Measurements from ENCODE around the gene PARVA. TPM values are rescaled to one million over a fixed set of nuclear protein-coding genes. Genes with fewer than 3 reads are reported as not detected.

Gene PARVA
- total RNA-seq, 1 donor from 2014 or later: 106 TPM

- no peaks in the 10 kb centered on the region for H3K79me2 ChIP-seq (ENCODE audit: insufficient read depth, low read length)
- no peak for FAIRE-seq
- peaks cover 10% of the 10 kb centered on the region for H3K4me1 ChIP-seq (ENCODE audit: insufficient read depth, low read length)
- Mint-ChIP-seq H3K4me1 (ENCODE audit: low read depth, unreplicated experiment) (peaks cover 25% of the 10 kb centered on the region), H3K9me3 (ENCODE audit: unreplicated experiment) (no peaks in the 10 kb centered on the region), H3K36me3 (ENCODE audit: low read depth, unreplicated experiment) (peaks cover 26% of the 10 kb centered on the region), H3K27me3 (ENCODE audit: low read depth, unreplicated experiment) (no peaks in the 10 kb centered on the region), H3K27ac (ENCODE audit: unreplicated experiment) (no peak overlapping the region), H3K4me3 (ENCODE audit: unreplicated experiment) (no peak overlapping the region)
- peaks cover 21% of the 10 kb centered on the region for H3K36me3 ChIP-seq (ENCODE audit: insufficient read depth, low read length)
- H4K20me1 ChIP-seq (ENCODE audit: insufficient read depth, low read length): peaks cover 9% of the 10 kb centered on the region
- no peak overlapping the region for H3K4me3 ChIP-seq (ENCODE audit: insufficient read depth, low read depth, low read length)
- no peak overlapping the region for H3K27ac ChIP-seq (ENCODE audit: low read depth, low read length)
- H3K9me3 ChIP-seq (ENCODE audit: insufficient read depth, low read depth, low read length): no peaks in the 10 kb centered on the region
- TF ChIP-seq EZH2 (IDR thresholded peaks at IDR 0.05; ENCODE audit: insufficient read depth, low read length) (no peak), CTCF (IDR thresholded peaks at IDR 0.05; ENCODE audit: insufficient read depth, low read depth, low read length) (no peak)
- no peak overlapping the region for H3K9ac ChIP-seq (ENCODE audit: low read length)
- no peak for DNase-seq (ENCODE audit: low read depth)
- no peak overlapping the region for H3K4me2 ChIP-seq (ENCODE audit: low read length)
- no peaks in the 10 kb centered on the region for H3K27me3 ChIP-seq (ENCODE audit: insufficient read depth, low read length)
- H2AFZ ChIP-seq (ENCODE audit: low read depth, low read length): no peak overlapping the region
Observed at GRCh38 chr11:12528487-12528886, 151.1 kb downstream of the PARVA start.

GRCh38 chr11:12529041-12529440 lies 151.7 kb downstream of the PARVA start:
- Histone ChIP-seq H3K36me3 (ENCODE audit: insufficient read depth, low read length) (peaks cover 18% of the 10 kb centered on the region), H3K4me2 (ENCODE audit: low read length) (no peak overlapping the region), H3K4me3 (ENCODE audit: insufficient read depth, low read depth, low read length) (no peak overlapping the region), H3K79me2 (ENCODE audit: insufficient read depth, low read length) (no peaks in the 10 kb centered on the region), H2AFZ (ENCODE audit: low read depth, low read length) (no peak overlapping the region), H4K20me1 (ENCODE audit: insufficient read depth, low read length) (peaks cover 9% of the 10 kb centered on the region), H3K9me3 (ENCODE audit: insufficient read depth, low read depth, low read length) (no peaks in the 10 kb centered on the region), H3K27ac (ENCODE audit: low read depth, low read length) (no peak overlapping the region), H3K27me3 (ENCODE audit: insufficient read depth, low read length) (no peaks in the 10 kb centered on the region), H3K4me1 (ENCODE audit: insufficient read depth, low read length) (peaks cover 10% of the 10 kb centered on the region), H3K9ac (ENCODE audit: low read length) (no peak overlapping the region)
- peaks cover 26% of the 10 kb centered on the region for H3K36me3 Mint-ChIP-seq (ENCODE audit: low read depth, unreplicated experiment)
- DNase-seq (ENCODE audit: low read depth) (peak; percentile 85), FAIRE-seq (no peak)
- no peak for TF ChIP-seq EZH2 (IDR thresholded peaks at IDR 0.05; ENCODE audit: insufficient read depth, low read length)
- no peak for TF ChIP-seq CTCF (IDR thresholded peaks at IDR 0.05; ENCODE audit: insufficient read depth, low read depth, low read length)
- no peaks in the 10 kb centered on the region for H3K27me3 Mint-ChIP-seq (ENCODE audit: low read depth, unreplicated experiment)
- H3K9me3 Mint-ChIP-seq (ENCODE audit: unreplicated experiment): no peaks in the 10 kb centered on the region
- H3K4me1 Mint-ChIP-seq (ENCODE audit: low read depth, unreplicated experiment): peaks cover 25% of the 10 kb centered on the region
- H3K27ac Mint-ChIP-seq (ENCODE audit: unreplicated experiment): no peak overlapping the region
- no peak overlapping the region for H3K4me3 Mint-ChIP-seq (ENCODE audit: unreplicated experiment)

GRCh38 chr11:12529793-12530192 lies 152.4 kb downstream of the PARVA start:
- no peak overlapping the region for H3K27ac ChIP-seq (ENCODE audit: low read depth, low read length)
- Mint-ChIP-seq H3K36me3 (ENCODE audit: low read depth, unreplicated experiment) (peaks cover 31% of the 10 kb centered on the region), H3K4me1 (ENCODE audit: low read depth, unreplicated experiment) (peaks cover 25% of the 10 kb centered on the region), H3K4me3 (ENCODE audit: unreplicated experiment) (no peak overlapping the region), H3K27ac (ENCODE audit: unreplicated experiment) (no peak overlapping the region), H3K27me3 (ENCODE audit: low read depth, unreplicated experiment) (no peaks in the 10 kb centered on the region), H3K9me3 (ENCODE audit: unreplicated experiment) (no peaks in the 10 kb centered on the region)
- no peak for FAIRE-seq
- H3K4me3 ChIP-seq (ENCODE audit: insufficient read depth, low read depth, low read length): no peak overlapping the region
- H3K27me3 ChIP-seq (ENCODE audit: insufficient read depth, low read length): no peaks in the 10 kb centered on the region
- no peak overlapping the region for H3K9ac ChIP-seq (ENCODE audit: low read length)
- TF ChIP-seq EZH2 (IDR thresholded peaks at IDR 0.05; ENCODE audit: insufficient read depth, low read length): no peak
- TF ChIP-seq CTCF (IDR thresholded peaks at IDR 0.05; ENCODE audit: insufficient read depth, low read depth, low read length): no peak
- no peaks in the 10 kb centered on the region for H3K79me2 ChIP-seq (ENCODE audit: insufficient read depth, low read length)
- DNase-seq (ENCODE audit: low read depth): no peak
- H3K4me1 ChIP-seq (ENCODE audit: insufficient read depth, low read length): peaks cover 10% of the 10 kb centered on the region
- H3K9me3 ChIP-seq (ENCODE audit: insufficient read depth, low read depth, low read length): no peaks in the 10 kb centered on the region
- H3K4me2 ChIP-seq (ENCODE audit: low read length): no peak overlapping the region
- peaks cover 15% of the 10 kb centered on the region for H3K36me3 ChIP-seq (ENCODE audit: insufficient read depth, low read length)
- peaks cover 9% of the 10 kb centered on the region for H4K20me1 ChIP-seq (ENCODE audit: insufficient read depth, low read length)
- no peak overlapping the region for H2AFZ ChIP-seq (ENCODE audit: low read depth, low read length)

Data from astrocyte (in vitro differentiated cells and primary cell).